Uterus (tissue), 2 donors: Measurements from ENCODE around the gene HDAC2.

Source experiments
- POLR2A ChIP-seq, 2 donors: fragments of 450-650 bp; IDR thresholded peaks; one replicate each; pipeline ENCODE4 v1.6.1; 2016; ENCODE audit warnings: antibody characterized with exemption in 2 of 2, mild to moderate bottlenecking in 1 of 2, moderate library complexity in 1 of 2
- TF ChIP-seq, protein P1 (sequence below), 4 experiments: fragments of 200-600 bp in 2 of 4; fragments of 450-650 bp in 2 of 4; sonication (generic) in 2 of 4; IDR thresholded peaks; one replicate each; pipeline ENCODE4 v1.5.1; 2016 to 2019; ENCODE audit warnings: antibody characterized with exemption in 4 of 4, mild to moderate bottlenecking in 2 of 4, moderate library complexity in 1 of 4

DNA sequence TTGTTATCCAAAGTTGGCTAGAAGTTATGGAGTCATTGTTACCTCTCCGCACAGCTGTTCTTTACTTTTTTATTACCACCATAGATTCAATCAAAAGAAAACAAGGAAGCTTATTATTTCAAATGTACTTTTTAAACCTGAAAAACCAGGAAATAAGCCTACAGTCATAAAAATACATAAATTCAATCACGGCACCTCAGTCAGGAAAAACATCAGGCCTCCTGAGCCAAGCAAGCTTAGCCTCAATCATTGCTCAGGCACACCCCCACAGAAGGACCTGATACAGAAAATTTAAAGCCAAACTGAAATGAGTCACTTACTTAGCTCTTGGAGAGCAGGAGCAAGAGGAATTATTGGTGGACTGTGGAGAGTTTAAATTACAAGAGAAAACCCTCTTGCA lies 69.5 kb downstream of the HDAC2 start:
- TF ChIP-seq, protein P1, sequence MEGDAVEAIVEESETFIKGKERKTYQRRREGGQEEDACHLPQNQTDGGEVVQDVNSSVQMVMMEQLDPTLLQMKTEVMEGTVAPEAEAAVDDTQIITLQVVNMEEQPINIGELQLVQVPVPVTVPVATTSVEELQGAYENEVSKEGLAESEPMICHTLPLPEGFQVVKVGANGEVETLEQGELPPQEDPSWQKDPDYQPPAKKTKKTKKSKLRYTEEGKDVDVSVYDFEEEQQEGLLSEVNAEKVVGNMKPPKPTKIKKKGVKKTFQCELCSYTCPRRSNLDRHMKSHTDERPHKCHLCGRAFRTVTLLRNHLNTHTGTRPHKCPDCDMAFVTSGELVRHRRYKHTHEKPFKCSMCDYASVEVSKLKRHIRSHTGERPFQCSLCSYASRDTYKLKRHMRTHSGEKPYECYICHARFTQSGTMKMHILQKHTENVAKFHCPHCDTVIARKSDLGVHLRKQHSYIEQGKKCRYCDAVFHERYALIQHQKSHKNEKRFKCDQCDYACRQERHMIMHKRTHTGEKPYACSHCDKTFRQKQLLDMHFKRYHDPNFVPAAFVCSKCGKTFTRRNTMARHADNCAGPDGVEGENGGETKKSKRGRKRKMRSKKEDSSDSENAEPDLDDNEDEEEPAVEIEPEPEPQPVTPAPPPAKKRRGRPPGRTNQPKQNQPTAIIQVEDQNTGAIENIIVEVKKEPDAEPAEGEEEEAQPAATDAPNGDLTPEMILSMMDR (IDR thresholded peaks at IDR 0.05): no peak
- TF ChIP-seq POLR2A (IDR thresholded peaks at IDR 0.05): no peak
